Liver (tissue), 3 donors: ENCODE measurements around the gene RELA.

Experiments
- GABPA ChIP-seq, 2 donors: IDR thresholded peaks in 1 of 2; conservative IDR thresholded peaks in 1 of 2; 2 replicates each; pipeline ENCODE4 v1.6.1; 2016; ENCODE audit warnings: antibody characterized with exemption in 2 of 2, mild to moderate bottlenecking in 1 of 2, moderate library complexity in 1 of 2
- MAX ChIP-seq: IDR thresholded peaks from 2 replicates; pipeline ENCODE4 v1.6.1; 2016; ENCODE audit warnings: antibody characterized with exemption
- RXRA ChIP-seq, 2 donors: IDR thresholded peaks; 2 replicates each; pipeline ENCODE4 v1.6.1; 2017 to 2018; ENCODE audit warnings: antibody characterized with exemption in 2 of 2, mild to moderate bottlenecking in 1 of 2
- TAF1 ChIP-seq: conservative IDR thresholded peaks from 2 replicates; pipeline ENCODE4 v1.6.1; 2016; ENCODE audit warnings: antibody characterized with exemption, mild to moderate bottlenecking
- TF ChIP-seq, protein P1 (sequence below): fragments of 150-350 bp; IDR thresholded peaks from 2 replicates; pipeline ENCODE4 v1.5.1; 2017; ENCODE audit warnings: improper control_type of control experiment, low read depth, low read length; ENCODE audit not compliant: missing input control
- TF ChIP-seq, protein P2 (sequence below): IDR thresholded peaks from 2 replicates; pipeline ENCODE4 v1.6.1; 2016; ENCODE audit warnings: antibody characterized with exemption, mild to moderate bottlenecking
- donor health status: healthy.
- donor health status: healthy.

GRCh38 chr11:65611758-65612603, 50.7 kb downstream of the RELA start:
- TF ChIP-seq, protein P1, sequence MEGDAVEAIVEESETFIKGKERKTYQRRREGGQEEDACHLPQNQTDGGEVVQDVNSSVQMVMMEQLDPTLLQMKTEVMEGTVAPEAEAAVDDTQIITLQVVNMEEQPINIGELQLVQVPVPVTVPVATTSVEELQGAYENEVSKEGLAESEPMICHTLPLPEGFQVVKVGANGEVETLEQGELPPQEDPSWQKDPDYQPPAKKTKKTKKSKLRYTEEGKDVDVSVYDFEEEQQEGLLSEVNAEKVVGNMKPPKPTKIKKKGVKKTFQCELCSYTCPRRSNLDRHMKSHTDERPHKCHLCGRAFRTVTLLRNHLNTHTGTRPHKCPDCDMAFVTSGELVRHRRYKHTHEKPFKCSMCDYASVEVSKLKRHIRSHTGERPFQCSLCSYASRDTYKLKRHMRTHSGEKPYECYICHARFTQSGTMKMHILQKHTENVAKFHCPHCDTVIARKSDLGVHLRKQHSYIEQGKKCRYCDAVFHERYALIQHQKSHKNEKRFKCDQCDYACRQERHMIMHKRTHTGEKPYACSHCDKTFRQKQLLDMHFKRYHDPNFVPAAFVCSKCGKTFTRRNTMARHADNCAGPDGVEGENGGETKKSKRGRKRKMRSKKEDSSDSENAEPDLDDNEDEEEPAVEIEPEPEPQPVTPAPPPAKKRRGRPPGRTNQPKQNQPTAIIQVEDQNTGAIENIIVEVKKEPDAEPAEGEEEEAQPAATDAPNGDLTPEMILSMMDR: no peak
- TF ChIP-seq GABPA (IDR thresholded peaks at IDR 0.05 in 1 of 2, conservative IDR thresholded peaks at IDR 0.05 in 1 of 2): no peak
- no peak for TF ChIP-seq MAX
- TF ChIP-seq, protein P2, sequence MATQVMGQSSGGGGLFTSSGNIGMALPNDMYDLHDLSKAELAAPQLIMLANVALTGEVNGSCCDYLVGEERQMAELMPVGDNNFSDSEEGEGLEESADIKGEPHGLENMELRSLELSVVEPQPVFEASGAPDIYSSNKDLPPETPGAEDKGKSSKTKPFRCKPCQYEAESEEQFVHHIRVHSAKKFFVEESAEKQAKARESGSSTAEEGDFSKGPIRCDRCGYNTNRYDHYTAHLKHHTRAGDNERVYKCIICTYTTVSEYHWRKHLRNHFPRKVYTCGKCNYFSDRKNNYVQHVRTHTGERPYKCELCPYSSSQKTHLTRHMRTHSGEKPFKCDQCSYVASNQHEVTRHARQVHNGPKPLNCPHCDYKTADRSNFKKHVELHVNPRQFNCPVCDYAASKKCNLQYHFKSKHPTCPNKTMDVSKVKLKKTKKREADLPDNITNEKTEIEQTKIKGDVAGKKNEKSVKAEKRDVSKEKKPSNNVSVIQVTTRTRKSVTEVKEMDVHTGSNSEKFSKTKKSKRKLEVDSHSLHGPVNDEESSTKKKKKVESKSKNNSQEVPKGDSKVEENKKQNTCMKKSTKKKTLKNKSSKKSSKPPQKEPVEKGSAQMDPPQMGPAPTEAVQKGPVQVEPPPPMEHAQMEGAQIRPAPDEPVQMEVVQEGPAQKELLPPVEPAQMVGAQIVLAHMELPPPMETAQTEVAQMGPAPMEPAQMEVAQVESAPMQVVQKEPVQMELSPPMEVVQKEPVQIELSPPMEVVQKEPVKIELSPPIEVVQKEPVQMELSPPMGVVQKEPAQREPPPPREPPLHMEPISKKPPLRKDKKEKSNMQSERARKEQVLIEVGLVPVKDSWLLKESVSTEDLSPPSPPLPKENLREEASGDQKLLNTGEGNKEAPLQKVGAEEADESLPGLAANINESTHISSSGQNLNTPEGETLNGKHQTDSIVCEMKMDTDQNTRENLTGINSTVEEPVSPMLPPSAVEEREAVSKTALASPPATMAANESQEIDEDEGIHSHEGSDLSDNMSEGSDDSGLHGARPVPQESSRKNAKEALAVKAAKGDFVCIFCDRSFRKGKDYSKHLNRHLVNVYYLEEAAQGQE: no peak
- no peak for TF ChIP-seq RXRA (IDR thresholded peaks at IDR 0.05)
- no peak for TF ChIP-seq TAF1
